Stimulated activated CD8-positive, alpha-beta memory T cell treated with anti-CD3 and anti-CD28 coated beads, Interleukin-4, amount 100 ng/mL, for 48 hours (primary cell): Measurements from ENCODE around the gene GPR17.

Experiments used
- DNase-seq: peaks from one replicate; pipeline ENCODE4 v3.0.0-alpha.2; 2020

GPR17 gene

DNA sequence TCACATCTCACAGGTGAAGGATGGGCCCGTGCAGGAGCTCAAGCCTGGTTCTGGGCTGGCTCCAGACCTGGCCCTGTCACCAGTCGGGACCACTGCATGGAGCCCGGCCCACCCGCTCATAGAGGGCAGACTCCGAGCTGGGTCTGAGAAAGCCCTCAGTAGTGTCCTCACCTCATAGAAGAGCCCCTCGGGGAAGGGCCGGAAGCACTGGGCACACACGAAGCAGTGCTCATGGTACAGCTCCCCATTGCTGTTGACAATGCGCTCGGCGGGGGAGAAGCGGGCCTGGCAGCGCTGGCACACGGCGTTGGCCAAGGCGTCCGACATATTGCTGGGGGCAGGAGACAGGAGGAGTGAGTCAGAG is 11.3 kb downstream of the GPR17 start:
- DNase-seq = no peak

GRCh38 chr2:127658146-127658545 is 12.2 kb downstream of the GPR17 start:
- DNase-seq = no peak

DNA sequence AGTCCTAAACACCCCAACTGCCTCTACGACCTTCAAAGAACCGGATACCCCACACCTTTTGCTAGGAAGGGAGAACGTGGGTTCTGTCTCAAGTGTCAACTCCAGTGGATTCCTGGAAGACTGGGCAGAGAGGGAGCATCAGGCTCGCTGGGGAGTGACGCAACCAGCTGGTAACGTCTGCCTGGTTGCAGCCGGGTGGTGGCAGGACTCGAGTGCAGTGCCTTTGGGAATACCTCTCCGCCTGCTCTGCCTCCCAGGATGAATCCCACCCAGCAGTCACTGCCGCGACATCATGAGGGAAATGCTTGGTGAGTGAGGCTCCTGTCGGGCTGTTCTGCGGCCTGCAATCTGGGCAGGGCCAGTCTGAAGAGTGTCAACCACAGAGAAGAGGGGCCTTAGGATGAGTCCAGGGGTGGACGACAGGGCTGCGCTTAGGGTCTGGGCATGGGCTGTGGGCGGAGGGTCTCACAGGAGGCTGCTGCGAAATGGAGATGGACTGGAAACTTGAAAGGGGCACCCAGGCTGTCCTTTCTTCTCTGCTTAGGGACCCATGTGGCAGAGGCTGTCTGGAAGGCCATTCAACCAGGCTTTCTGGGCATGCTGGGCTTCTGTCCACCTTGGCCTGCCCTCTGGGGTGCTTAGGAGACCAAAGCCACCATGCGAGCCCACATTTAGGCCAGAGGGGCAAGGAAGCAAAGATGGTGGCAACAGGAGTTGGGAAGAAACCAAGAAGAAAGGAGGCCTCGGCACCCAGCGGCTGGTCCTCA is 12.9 kb downstream of the GPR17 start:
- no peak for DNase-seq

GRCh38 chr2:127659408-127660290 is 13.7 kb downstream of the GPR17 start:
- DNase-seq = no peak

- no peak for DNase-seq
Measured at GRCh38 chr2:127660291-127660578, 14.3 kb downstream of the GPR17 start.

DNA sequence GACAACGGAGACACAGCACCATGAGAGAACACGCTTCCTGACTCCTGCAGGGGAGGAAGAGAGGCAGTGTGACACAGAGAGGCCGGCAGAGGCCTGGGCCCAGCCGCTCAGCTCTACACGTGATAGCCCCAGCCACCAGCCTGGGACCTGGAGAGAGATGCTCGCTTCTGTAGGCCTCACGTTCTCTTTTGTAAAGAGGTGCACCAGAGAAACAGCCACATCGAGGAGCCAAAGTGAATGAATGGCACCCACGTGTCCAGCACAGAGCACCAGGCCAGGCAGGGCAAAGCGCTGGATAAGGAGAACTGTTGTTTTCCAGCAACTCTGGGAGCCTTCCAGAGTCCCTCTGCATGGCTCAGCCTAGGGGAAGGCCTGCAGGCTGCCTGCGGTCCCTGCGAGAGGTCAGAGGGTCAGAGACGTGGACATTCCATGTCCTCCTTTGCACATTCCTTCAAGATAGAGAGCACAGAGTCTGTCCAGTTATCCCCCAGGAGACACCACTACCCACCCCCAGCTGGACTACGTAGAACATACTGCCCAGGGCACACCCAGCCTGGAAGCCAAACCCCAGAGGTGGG is 15.2 kb downstream of the GPR17 start:
- no peak for DNase-seq

GRCh38 chr2:127661949-127662510 is 16.1 kb downstream of the GPR17 start:
- DNase-seq = no peak

- no peak for DNase-seq
Measured at GRCh38 chr2:127662937-127663565, 17.1 kb downstream of the GPR17 start.

- no peak for DNase-seq
Measured at GRCh38 chr2:127663566-127664064, 17.7 kb downstream of the GPR17 start.

- DNase-seq = no peak
Measured at GRCh38 chr2:127664065-127664894, 18.3 kb downstream of the GPR17 start.

DNA sequence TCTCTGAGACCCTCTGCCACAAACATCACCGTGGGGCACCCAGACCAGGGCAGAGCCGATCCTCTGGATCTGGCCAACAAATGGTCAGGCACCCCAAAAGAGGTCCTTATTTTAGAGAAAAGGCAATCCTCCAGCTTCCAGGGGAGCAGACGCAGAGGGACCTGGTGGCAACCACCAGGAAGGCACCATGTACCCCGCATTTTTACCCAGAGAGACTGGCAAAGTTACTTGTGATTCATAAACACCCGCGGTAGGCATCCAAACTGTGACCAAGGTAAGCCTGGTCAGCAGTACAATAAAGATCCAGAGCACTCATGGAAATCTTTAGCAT is 18.9 kb downstream of the GPR17 start:
- no peak for DNase-seq

DNA sequence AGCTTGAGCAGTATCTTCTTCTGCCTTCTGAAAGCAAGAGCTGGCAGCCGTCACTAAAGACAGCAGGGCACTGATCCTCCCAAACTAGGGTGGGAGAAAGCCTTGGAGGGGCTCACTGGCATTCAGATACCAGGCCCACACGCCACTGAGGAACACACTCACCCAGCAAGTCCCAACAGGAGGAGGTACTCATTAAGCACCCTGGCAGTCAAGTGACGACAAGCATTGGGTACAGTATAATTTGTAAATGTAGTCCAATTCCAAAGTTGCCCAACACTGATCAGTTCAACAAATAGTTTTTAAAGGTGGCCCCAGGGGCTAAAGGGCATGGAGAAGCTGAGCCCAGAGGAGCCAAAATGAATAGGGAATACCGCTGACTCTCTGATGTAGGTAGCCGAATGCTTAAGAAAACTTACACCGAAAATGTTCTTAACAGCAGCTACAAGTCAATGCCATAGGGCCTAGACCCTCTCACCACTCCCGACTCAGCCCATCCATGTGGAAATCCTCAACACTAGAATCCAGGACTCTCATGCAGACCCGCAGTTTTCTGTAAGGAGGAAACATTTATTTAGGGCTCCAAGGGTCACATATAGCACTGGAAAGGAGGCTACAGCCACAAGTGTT is 19.4 kb downstream of the GPR17 start:
- no peak for DNase-seq

DNA sequence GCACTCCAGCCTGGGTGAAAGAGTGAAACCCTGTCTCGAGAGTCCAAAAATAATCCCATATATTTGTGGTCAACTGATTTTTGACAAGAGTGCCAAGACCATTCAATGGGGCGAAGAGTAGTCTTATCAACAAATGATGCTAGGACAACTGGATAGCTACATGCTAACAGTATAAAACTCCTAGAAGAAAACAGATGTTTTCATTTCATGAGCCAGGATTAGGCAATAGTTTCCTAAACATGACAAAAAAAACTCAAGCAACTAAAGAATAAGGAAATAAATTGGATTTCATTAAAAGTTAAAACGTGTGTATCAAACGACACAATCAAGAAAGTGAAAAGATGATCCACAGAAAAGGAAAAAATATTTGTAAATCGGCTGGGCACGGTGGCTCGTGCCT is 23.1 kb downstream of the GPR17 start:
- DNase-seq = no peak

DNA sequence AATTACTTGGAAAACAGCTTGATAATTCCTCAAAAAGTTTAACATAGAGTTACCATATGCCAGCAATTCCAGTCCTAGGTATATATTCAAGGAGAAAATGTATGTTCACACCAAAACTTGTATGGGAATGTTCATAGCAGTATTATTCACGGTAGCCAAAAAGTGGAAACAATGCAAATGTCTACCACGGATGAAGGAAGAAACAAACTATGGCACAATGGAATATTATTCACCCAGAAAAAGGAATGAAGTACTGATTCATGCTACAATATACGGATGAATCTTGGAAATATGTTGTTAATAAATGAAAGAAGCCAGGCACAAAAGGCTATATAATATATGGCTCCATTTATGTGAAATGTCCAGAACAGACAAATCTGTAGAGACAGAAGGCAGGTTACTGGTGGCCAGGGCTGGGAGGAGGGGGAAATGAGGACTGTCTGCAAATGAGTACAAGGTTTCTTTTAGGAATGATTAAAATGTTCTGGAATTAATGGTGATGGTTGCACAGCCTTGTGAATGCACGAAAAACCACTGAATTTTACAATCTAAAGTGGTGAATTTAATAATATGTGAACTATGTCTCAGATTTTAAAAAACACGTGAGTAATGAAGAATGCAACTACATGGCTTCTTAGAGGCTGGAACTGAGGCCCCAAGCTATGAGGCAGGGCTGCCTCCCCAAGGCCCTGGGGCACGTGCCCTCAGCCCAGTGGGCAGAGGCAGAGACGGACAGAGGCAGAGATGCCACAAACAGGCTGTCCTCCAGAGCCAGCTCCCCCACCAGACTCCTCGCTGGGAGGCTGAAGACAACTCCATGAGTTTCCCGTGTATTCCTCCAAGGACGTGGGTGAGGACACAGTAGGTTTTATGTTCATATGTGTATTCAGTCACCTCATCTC is 24.4 kb downstream of the GPR17 start:
- no peak for DNase-seq

GRCh38 chr2:127670957-127671290 is 25.0 kb downstream of the GPR17 start:
- DNase-seq = no peak

GRCh38 chr2:127671557-127672302 is 25.8 kb downstream of the GPR17 start:
- DNase-seq = no peak

- no peak for DNase-seq
Measured at GRCh38 chr2:127672341-127673224, 26.6 kb downstream of the GPR17 start.

GRCh38 chr2:127673291-127674069 is 27.5 kb downstream of the GPR17 start:
- DNase-seq = no peak
